Activated CD8-positive, alpha-beta T cell treated with anti-CD3 and anti-CD28 coated beads for 36 hours (primary cell): ENCODE data around the gene CATSPER4. TPM values are rescaled to one million over a fixed set of nuclear protein-coding genes. Genes with fewer than 3 reads are reported as not detected.
"Not testable (repeated sequence)": the region's sequence is repeated elsewhere in the genome, so short reads cannot be mapped to it uniquely, and the experiment has no call there.

Experiments used
- ATAC-seq: fragments of 200-7000 bp; cut with Tn5 transposase; one replicate; pipeline ENCODE4 v1.10.0; 2021; ENCODE audit warnings: mild to moderate bottlenecking, moderate library complexity
- CTCF ChIA-PET: fragments of 350-600 bp; sonication (Branson Sonifier 250); formaldehyde crosslinking; loops from one replicate; lab custom pipeline; 2021; ENCODE audit warnings: antibody characterized with exemption; lab: Charles Lee
- POLR2A ChIA-PET: fragments of 350-600 bp; sonication (Branson Sonifier 250); formaldehyde crosslinking; loops from one replicate; lab custom pipeline; 2021; ENCODE audit warnings: antibody characterized with exemption; lab: Charles Lee
- DNase-seq: peaks from one replicate; pipeline ENCODE4 v3.0.0-alpha.2; 2020
- H3K27ac Mint-ChIP-seq: one replicate; pipeline ENCODE4 v1.8.0; 2021; ENCODE audit warnings: mild to moderate bottlenecking, mixed read lengths
- H3K27me3 Mint-ChIP-seq: one replicate; pipeline ENCODE4 v1.8.0; 2021; ENCODE audit warnings: mixed read lengths
- H3K36me3 Mint-ChIP-seq: one replicate; pipeline ENCODE4 v1.8.0; 2021; ENCODE audit warnings: low read depth, mixed read lengths
- H3K4me1 Mint-ChIP-seq: one replicate; pipeline ENCODE4 v1.8.0; 2021; ENCODE audit warnings: low read depth, mixed read lengths
- H3K4me3 Mint-ChIP-seq: one replicate; pipeline ENCODE4 v1.8.0; 2021; ENCODE audit warnings: mild to moderate bottlenecking, moderate library complexity, mixed read lengths
- H3K9me3 Mint-ChIP-seq: one replicate; pipeline ENCODE4 v1.8.0; 2021; ENCODE audit warnings: mixed read lengths
- CTCF ChIP-seq: fragments of 200-600 bp; IDR thresholded peaks from one replicate; pipeline ENCODE4 v1.8.0; 2022; ENCODE audit warnings: antibody characterized with exemption, mild to moderate bottlenecking
- intact Hi-C: fragments of 100-400 bp; cut with micrococcal nuclease; formaldehyde crosslinking; loops from one replicate; pipeline ENCODE4 v1.10.0; 2022
- total RNA-seq, 2 experiments: library from RNA; stranded (reverse); gene quantifications; one replicate each; pipeline ENCODE4 v1.2.3, GENCODE V29; 2021

Gene CATSPER4
- total RNA-seq, 2 experiments from 2014 or later = not detected

DNA sequence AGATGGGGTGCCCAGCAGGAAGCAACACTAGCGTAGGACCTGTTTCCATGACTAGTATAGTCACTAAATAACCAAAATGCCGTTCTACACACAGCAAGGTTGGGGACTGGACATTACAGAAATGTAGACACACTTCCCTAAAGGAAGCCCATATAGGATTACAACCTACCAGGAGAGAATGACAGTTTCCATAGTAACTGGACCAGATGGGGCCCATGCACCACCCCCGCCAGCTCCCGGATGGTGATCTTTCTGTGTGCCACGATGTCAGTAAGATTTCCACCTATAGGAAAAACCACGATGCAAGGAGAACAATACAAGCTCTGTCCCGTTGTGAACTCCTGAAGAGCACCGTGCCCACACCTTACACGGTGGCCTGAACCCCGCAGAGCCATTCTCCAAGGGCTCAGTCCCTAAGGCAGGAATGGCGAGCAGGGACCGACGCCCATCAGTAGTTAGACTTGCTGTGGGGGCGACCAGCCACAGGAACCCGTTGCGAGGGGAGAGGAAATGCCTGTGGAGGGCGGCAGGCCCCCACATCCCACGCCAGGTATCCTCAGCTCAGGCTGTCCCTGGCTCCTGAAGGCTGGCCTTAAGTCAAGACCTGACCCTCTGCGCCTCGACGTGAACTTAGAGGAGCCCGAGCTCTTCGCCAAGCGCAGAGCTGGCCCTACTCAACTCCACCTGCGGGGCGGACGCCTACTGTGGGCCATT is 30.0 kb downstream of the CATSPER4 start:
- no peak for TF ChIP-seq CTCF
- Mint-ChIP-seq H3K4me3 (no peak overlapping the region), H3K27ac (no peak overlapping the region), H3K4me1 (no peaks in the 10 kb centered on the region), H3K36me3 (no peaks in the 10 kb centered on the region), H3K9me3 (no peaks in the 10 kb centered on the region), H3K27me3 (peaks cover 8% of the 10 kb centered on the region)
- no peak for DNase-seq
- ATAC-seq = no peak
- ChIA-PET CTCF (interaction anchor here (0.9 to 2.4 kb wide), 3 partner anchors 14 to 197 kb away, joined by 3 to 15 read pairs (median 3); partner anchors contain the start of genes CEP85 and ZNF593), POLR2A (no interaction called here)
- intact Hi-C loops = no loop called here

DNA sequence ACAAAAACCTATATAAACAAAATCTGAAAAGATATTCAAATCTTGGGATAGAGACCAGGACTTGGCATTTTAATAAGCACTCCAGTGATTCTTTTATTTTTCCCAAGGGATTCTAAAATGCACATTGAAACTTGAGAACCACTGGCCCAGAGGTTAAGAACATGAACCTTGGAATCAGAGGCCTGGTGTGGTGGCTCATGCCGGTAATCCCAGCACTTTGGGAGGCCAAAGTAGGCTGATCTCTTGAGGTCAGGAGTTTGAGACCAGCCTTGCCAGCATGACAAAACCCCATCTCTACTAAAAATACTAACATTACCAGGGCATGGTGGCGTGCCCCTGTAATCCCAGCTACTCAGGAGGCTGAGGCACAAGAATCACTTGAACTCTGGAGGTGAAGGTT is 30.7 kb downstream of the CATSPER4 start:
- ATAC-seq = no peak
- Mint-ChIP-seq H3K27ac (no peak overlapping the region), H3K4me3 (no peak overlapping the region), H3K9me3 (no peaks in the 10 kb centered on the region), H3K36me3 (no peaks in the 10 kb centered on the region), H3K27me3 (peaks cover 14% of the 10 kb centered on the region), H3K4me1 (peaks cover 5% of the 10 kb centered on the region)
- intact Hi-C loops = no loop called here
- POLR2A ChIA-PET = interaction anchor here (0.6 to 1.0 kb wide), 2 partner anchors 18 to 95 kb away, joined by 3 to 6 read pairs; no protein-coding TSS in a partner anchor
- no peak for DNase-seq
- CTCF ChIA-PET = interaction anchor here (0.9 to 2.4 kb wide), 3 partner anchors 13 to 196 kb away, joined by 3 to 15 read pairs (median 3); partner anchors contain the start of genes CEP85 and ZNF593
- TF ChIP-seq CTCF = no peak

GRCh38 chr1:26224606-26225005 is 34.2 kb downstream of the CATSPER4 start:
- Mint-ChIP-seq H3K27ac (no peak overlapping the region), H3K4me1 (peaks cover 5% of the 10 kb centered on the region), H3K27me3 (peaks cover 21% of the 10 kb centered on the region), H3K4me3 (peak overlapping the region; percentile 59), H3K9me3 (no peaks in the 10 kb centered on the region), H3K36me3 (no peaks in the 10 kb centered on the region)
- DNase-seq (no peak), ATAC-seq (no peak)
- no peak for TF ChIP-seq CTCF
- POLR2A ChIA-PET = interaction anchor here (1.7 kb wide), 1 partner anchor 10 kb away, joined by 5 read pairs; the partner anchor contains the start of gene CEP85
- intact Hi-C loops = no loop called here
- CTCF ChIA-PET = interaction anchor here (1.6 kb wide), 1 partner anchor 9 kb away, joined by 7 read pairs; the partner anchor contains the start of gene CEP85

DNA sequence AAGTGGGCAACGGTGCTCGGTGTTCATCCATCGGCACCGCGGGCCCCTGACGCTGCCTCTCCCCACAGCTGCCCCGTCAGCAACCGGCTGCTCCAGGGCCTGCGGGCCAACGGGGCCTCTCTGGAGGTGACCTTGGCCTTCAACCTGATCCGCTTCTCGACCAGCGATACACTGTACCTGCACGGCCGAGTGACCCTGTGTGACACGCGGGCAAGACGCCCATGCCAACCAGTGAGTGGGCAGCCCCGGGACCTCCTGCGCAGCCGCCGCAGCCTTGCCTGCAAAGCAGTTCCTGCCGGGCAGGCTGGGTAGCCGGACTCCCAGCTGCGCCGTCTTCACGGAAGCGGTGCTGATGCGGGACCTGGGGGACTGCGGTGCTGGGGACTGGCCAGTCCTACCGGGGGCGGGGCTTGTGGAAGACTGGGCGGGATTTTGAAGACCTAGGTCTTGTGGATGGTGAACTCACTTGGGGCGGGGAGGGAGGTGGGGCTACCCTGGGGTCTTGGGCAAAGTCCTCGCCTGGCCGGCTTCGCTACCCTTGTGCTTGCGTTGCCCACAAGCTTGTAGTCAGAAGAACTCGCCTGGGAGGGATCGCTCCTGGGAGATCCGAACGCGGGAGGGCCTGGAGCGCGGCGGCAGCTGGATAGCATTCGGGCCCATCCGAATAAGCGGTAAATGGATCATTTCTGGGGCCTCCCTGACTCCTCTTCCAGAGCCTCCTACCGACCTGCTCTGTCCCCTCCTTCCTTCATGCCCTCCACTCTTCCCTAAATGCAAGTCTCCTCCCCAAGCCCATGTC is 34.8 kb downstream of the CATSPER4 start:
- TF ChIP-seq CTCF = no peak
- no peaks in the 10 kb centered on the region for H3K36me3 Mint-ChIP-seq
- CTCF ChIA-PET = interaction anchor here (1.6 to 2.7 kb wide), 2 partner anchors 9 to 55 kb away, joined by 7 to 10 read pairs; partner anchors contain the start of genes CEP85 and ZNF593
- peaks cover 21% of the 10 kb centered on the region for H3K27me3 Mint-ChIP-seq
- H3K27ac Mint-ChIP-seq = no peak overlapping the region
- H3K9me3 Mint-ChIP-seq = no peaks in the 10 kb centered on the region
- ATAC-seq (peak; percentile 89), DNase-seq (peak; percentile 68)
- intact Hi-C loops = no loop called here
- peak overlapping the region; percentile 59 for H3K4me3 Mint-ChIP-seq
- POLR2A ChIA-PET = interaction anchor here (1.7 kb wide), 1 partner anchor 9 kb away, joined by 5 read pairs; the partner anchor contains the start of gene CEP85
- H3K4me1 Mint-ChIP-seq = peaks cover 5% of the 10 kb centered on the region

- ATAC-seq, DNase-seq, H3K4me3 Mint-ChIP-seq, POLR2A ChIA-PET, H3K27ac Mint-ChIP-seq, H3K9me3 Mint-ChIP-seq, H3K36me3 Mint-ChIP-seq, H3K27me3 Mint-ChIP-seq, H3K4me1 Mint-ChIP-seq: not testable (repeated sequence)
- CTCF ChIA-PET = interaction anchor here (1.6 kb wide), 1 partner anchor 186 kb away, joined by 8 read pairs; no protein-coding TSS in a partner anchor
- intact Hi-C loops = loop anchor here (5.0 kb wide), 1 partner anchor 68 kb away; no protein-coding TSS in a partner anchor
These were observed 40.3 kb downstream of the CATSPER4 start for GRCh38 chr1:26230682-26231081.
